Activated CD4-positive, alpha-beta T cell treated with anti-CD3 and anti-CD28 coated beads for 48 hours (primary cell): ENCODE results near the gene FHL5.
"Not testable (repeated sequence)": the region's sequence is repeated elsewhere in the genome, so short reads cannot be mapped to it uniquely, and the experiment has no call there.

Experiments used
- DNase-seq: peaks from one replicate; pipeline ENCODE4 v3.0.0-alpha.2; 2020

The FHL5 gene

GRCh38 chr6:96611342-96611991 is 48.5 kb downstream of the FHL5 start:
- DNase-seq: no peak

GRCh38 chr6:96613291-96613999 is 50.5 kb downstream of the FHL5 start:
- no peak for DNase-seq

- no peak for DNase-seq
Observed at GRCh38 chr6:96620851-96621250, 57.9 kb downstream of the FHL5 start.

- DNase-seq: no peak
Observed at GRCh38 chr6:96621983-96622382, 59.1 kb downstream of the FHL5 start.

GRCh38 chr6:96624957-96625356 is 62.0 kb downstream of the FHL5 start:
- DNase-seq: no peak

- no peak for DNase-seq
Observed at GRCh38 chr6:96626759-96627364, 63.9 kb downstream of the FHL5 start.

GRCh38 chr6:96631248-96631647 is 68.3 kb downstream of the FHL5 start:
- DNase-seq: peak; percentile 25

- not testable (repeated sequence) for DNase-seq
Observed at GRCh38 chr6:96637979-96638378, 75.1 kb downstream of the FHL5 start.

GRCh38 chr6:96645106-96645505 is 82.2 kb downstream of the FHL5 start:
- DNase-seq: no peak

GRCh38 chr6:96649926-96650325 is 87.0 kb downstream of the FHL5 start:
- DNase-seq: no peak

GRCh38 chr6:96651816-96652215 is 88.9 kb downstream of the FHL5 start:
- no peak for DNase-seq

GRCh38 chr6:96652552-96652951 is 89.6 kb downstream of the FHL5 start:
- no peak for DNase-seq

GRCh38 chr6:96653181-96653580 is 90.3 kb downstream of the FHL5 start:
- DNase-seq: no peak

GRCh38 chr6:96656567-96656966 is 93.6 kb downstream of the FHL5 start:
- no peak for DNase-seq

- no peak for DNase-seq
Observed at GRCh38 chr6:96657344-96657743, 94.4 kb downstream of the FHL5 start.

GRCh38 chr6:96659084-96659845 is 96.3 kb downstream of the FHL5 start:
- no peak for DNase-seq
